Body of pancreas (tissue), 4 donors: Measurements from ENCODE around the gene PLVAP. TPM values are rescaled to one million over a fixed set of nuclear protein-coding genes. Genes with fewer than 3 reads are reported as not detected.

Experiments
- ATAC-seq: fragments of 150-250 bp; one replicate; pipeline ENCODE4 v1.9.1; 2016
- DNase-seq, 4 donors: peaks; one replicate each; pipeline ENCODE4 v3.0.0-alpha.2; 2019
- H3K27ac ChIP-seq, 4 donors: fragments of 200-600 bp; sonication (generic); 1 replicate in 3 of 4; 2 replicates in 1 of 4; pipeline versions ENCODE4 v1.5.1 to v1.6.1; 2016 to 2019; ENCODE audit warnings: mild to moderate bottlenecking in 1 of 4, mixed read lengths in 1 of 4, moderate library complexity in 1 of 4
- H3K27me3 ChIP-seq, 2 donors: fragments of 200-600 bp; sonication (generic); one replicate each; pipeline ENCODE4 v1.6.0; 2016; ENCODE audit warnings: mild to moderate bottlenecking in 1 of 2
- H3K36me3 ChIP-seq, 2 donors: fragments of 200-600 bp; sonication (generic); replicated peaks in 1 of 2; 2 replicates each; pipeline ENCODE4 v1.5.1; 2016; ENCODE audit warnings: low read depth in 2 of 2; ENCODE audit not compliant: insufficient read depth in 1 of 2
- H3K4me1 ChIP-seq: fragments of 200-600 bp; sonication (generic); one replicate; pipeline ENCODE4 v1.6.0; 2016
- H3K4me3 ChIP-seq, 2 donors: fragments of 200-600 bp; sonication (generic); 1 replicate in 1 of 2; 2 replicates in 1 of 2; pipeline ENCODE4 v1.5.1; 2016 to 2019
- H3K9me3 ChIP-seq, 3 donors: fragments of 200-600 bp; sonication (generic); 1 replicate in 2 of 3; 2 replicates in 1 of 3; pipeline ENCODE4 v1.5.1; 2016
- CTCF ChIP-seq, 7 experiments: fragments of 450-650 bp in 4 of 7; fragments of 200-600 bp in 3 of 7; sonication (generic) in 3 of 7; IDR thresholded peaks; one replicate each; pipeline ENCODE4 v1.5.1; 2016 to 2019; ENCODE audit warnings: antibody characterized with exemption in 7 of 7
- POLR2A ChIP-seq, 3 donors: fragments of 450-650 bp; IDR thresholded peaks; one replicate each; pipeline ENCODE4 v1.6.1; 2016; ENCODE audit warnings: antibody characterized with exemption in 3 of 3, mild to moderate bottlenecking in 2 of 3
- WGBS, 2 donors: methylation state at CpG; one replicate each; pipeline ENCODE4 v1.1.5; 2017; 5-methylcytosine and 5-hydroxymethylcytosine counted together
- intact Hi-C: fragments of 100-400 bp; cut with DNase I; formaldehyde crosslinking; loops from one replicate; pipeline ENCODE4 v1.15.1; 2023
- total RNA-seq, 2 donors: library from RNA; depleted of rRNA; stranded (reverse); fragments of >200 nt; gene quantifications; one replicate each; pipeline ENCODE4 v1.1.0, GENCODE V29; 2016

The PLVAP gene
- total RNA-seq: 10 to 100 TPM; 37.9 to 49.8 TPM

DNA sequence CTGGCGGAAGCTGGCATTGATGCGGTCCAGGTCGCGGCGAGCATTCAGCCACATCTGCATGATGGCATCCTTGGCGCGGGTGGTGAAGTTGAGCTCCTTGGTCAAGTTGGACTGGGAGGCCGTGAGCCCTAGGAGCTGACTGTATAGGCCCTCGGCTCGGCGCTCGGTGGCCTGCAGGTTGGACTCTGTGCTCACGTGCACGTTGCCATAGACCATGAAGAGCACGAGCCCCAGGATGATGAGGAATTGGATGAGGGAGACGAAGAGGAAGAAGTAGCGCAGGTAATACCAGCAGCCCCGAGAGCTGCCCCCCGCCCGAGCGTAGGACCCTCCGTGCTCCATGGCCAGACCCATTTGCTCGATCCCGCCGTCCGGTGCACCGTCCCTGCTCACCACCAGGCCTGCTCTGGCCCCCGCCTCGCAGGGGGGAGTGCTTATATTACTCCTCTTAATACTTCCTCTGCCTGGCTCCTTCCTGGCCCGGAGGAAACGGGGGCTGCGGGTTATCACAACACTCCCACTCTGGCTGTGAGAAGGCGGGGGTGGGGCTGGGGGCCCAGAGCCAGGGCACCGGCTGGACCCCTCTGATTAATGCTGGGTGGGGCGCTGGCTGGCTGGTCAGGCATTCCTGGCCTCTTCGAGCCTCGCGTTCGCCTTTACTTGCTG lies at the start of gene PLVAP:
Gene PLVAP (minus strand): TSS at position 408 of the 666 bp plus-strand sequence. CDS start 54 bp downstream, at position 354.
- peak within 1 kb of the TSS in 1 of 4 donors; percentile 30 for H3K27ac ChIP-seq
- peak in 3 of 4 donors; percentile 12 to 33 (median 19) for DNase-seq
- intact Hi-C loops: no loop called here
- TF ChIP-seq CTCF (IDR thresholded peaks at IDR 0.05): no peak
- peak in 2 of 3 donors; percentile 36 to 47 for TF ChIP-seq POLR2A (IDR thresholded peaks at IDR 0.05)
- H3K4me3 ChIP-seq: no peak within 1 kb of the TSS
- no peaks in the 10 kb centered on the region for H3K36me3 ChIP-seq
- H3K27me3 ChIP-seq: no peaks in the 10 kb centered on the region
- H3K9me3 ChIP-seq: no peaks in the 10 kb centered on the region
- no peaks in the 10 kb centered on the region for H3K4me1 ChIP-seq
- ATAC-seq: peak; percentile 40
- 43 to 63% methylated on average over 18 to 39 of the region's 39 CpGs for WGBS, 2 donors

- TF ChIP-seq POLR2A (IDR thresholded peaks at IDR 0.05) (no peak), CTCF (IDR thresholded peaks at IDR 0.05) (peak in 2 of 7 experiments; percentile 10 to 13)
These were observed 47.7 kb upstream of the PLVAP start for GRCh38 chr19:17424743-17425365.

GRCh38 chr19:17423429-17424208 lies 46.5 kb upstream of the PLVAP start:
- H3K4me1 ChIP-seq: peaks cover 14% of the 10 kb centered on the region
- no peaks in the 10 kb centered on the region for H3K27me3 ChIP-seq
- no peak for TF ChIP-seq CTCF (IDR thresholded peaks at IDR 0.05)
- no peak for TF ChIP-seq POLR2A (IDR thresholded peaks at IDR 0.05)
- no peak overlapping the region for H3K27ac ChIP-seq
- no peak for DNase-seq
- intact Hi-C loops: no loop called here
- no peak for ATAC-seq
- no peak overlapping the region for H3K4me3 ChIP-seq
- no peaks in the 10 kb centered on the region for H3K36me3 ChIP-seq
- WGBS, 2 donors: 93 to 95% methylated on average over 16 to 20 of the region's 20 CpGs
- no peaks in the 10 kb centered on the region for H3K9me3 ChIP-seq

More at GRCh38 chr19:17424743-17425365, 47.7 kb upstream of the PLVAP start:
- Histone ChIP-seq H3K9me3 (no peaks in the 10 kb centered on the region), H3K36me3 (no peaks in the 10 kb centered on the region), H3K4me3 (no peak overlapping the region), H3K27ac (no peak overlapping the region), H3K4me1 (peaks cover 9% of the 10 kb centered on the region), H3K27me3 (no peaks in the 10 kb centered on the region)
- intact Hi-C loops: no loop called here
- WGBS, 2 donors: 36 to 52% methylated on average over 18 to 27 of the region's 27 CpGs
- DNase-seq (no peak), ATAC-seq (no peak)

- Histone ChIP-seq H3K36me3 (no peaks in the 10 kb centered on the region), H3K27ac (no peak overlapping the region), H3K4me3 (no peak overlapping the region), H3K4me1 (peaks cover 14% of the 10 kb centered on the region), H3K9me3 (no peaks in the 10 kb centered on the region), H3K27me3 (no peaks in the 10 kb centered on the region)
- intact Hi-C loops: no loop called here
- DNase-seq (no peak), ATAC-seq (no peak)
- WGBS, 2 donors: 93 to 100% methylated on average over 4 of the region's 4 CpGs
- TF ChIP-seq POLR2A (IDR thresholded peaks at IDR 0.05) (no peak), CTCF (IDR thresholded peaks at IDR 0.05) (no peak)
These were observed 44.8 kb upstream of the PLVAP start for GRCh38 chr19:17421942-17422341.
